Esophagus muscularis mucosa (tissue), 3 donors: ENCODE measurements around the gene CYP1A2.

Experiments used
- CTCF ChIP-seq, 3 experiments: fragments of 200-600 bp in 2 of 3; fragments of 450-650 bp in 1 of 3; sonication (generic) in 2 of 3; IDR thresholded peaks; one replicate each; pipeline ENCODE4 v1.5.1; 2017 to 2019; ENCODE audit warnings: antibody characterized with exemption in 3 of 3, mild to moderate bottlenecking in 2 of 3, moderate library complexity in 1 of 3
- POLR2A ChIP-seq: fragments of 450-650 bp; IDR thresholded peaks from one replicate; pipeline ENCODE4 v1.6.1; 2017; ENCODE audit warnings: antibody characterized with exemption, moderate library complexity, mild to moderate bottlenecking, low read depth
- POLR2AphosphoS5 ChIP-seq, 2 donors: sonication (generic); formaldehyde crosslinking; IDR thresholded peaks; one replicate each; pipeline ENCODE4 v1.6.1; 2017; ENCODE audit warnings: antibody characterized with exemption in 2 of 2

GRCh38 chr15:74768771-74769342 lies 20.2 kb downstream of the CYP1A2 start:
- peak; percentile 74 to 89 (median 85) for TF ChIP-seq CTCF (IDR thresholded peaks at IDR 0.05)
- no peak for TF ChIP-seq POLR2A
- peak in 1 of 2 donors; percentile 21 for TF ChIP-seq POLR2AphosphoS5 (IDR thresholded peaks at IDR 0.05)
